K562 (cell line): ENCODE data around the gene CCDC93. TPM values are rescaled to one million over a fixed set of nuclear protein-coding genes. Genes with fewer than 3 reads are reported as not detected.

Experiments
- ATAC-seq: fragments of 200-7000 bp; cut with Tn5 transposase; 3 replicates; pipeline ENCODE4 v1.9.1; 2020; ENCODE audit warnings: moderate library complexity
- BruUV-seq: library from RNA; stranded (reverse); fragments of 400-500 nt; replicated peaks from 2 replicates; lab custom pipeline; 2021; lab: Mats Ljungman, UMichigan
- CTCF ChIA-PET: fragments of 300-600 bp; formaldehyde crosslinking; extraction: SDS; loops from one replicate; lab custom pipeline; 2021; ENCODE audit warnings: low intra/inter-chr PET ratio; lab: Yijun Ruan, JAX
- POLR2A ChIA-PET: fragments of 300-600, 350-650 bp; sonication (Branson Sonifier 250); formaldehyde crosslinking; extraction: SDS; loops from one replicate; lab custom pipeline; 2021; ENCODE audit warnings: antibody characterized with exemption, inconsistent platforms; lab: Yijun Ruan, JAX
- DNase-seq, 4 experiments: peaks; one replicate each; pipeline versions ENCODE4 v3.0.0 to v3.0.0-alpha.2; 2011 to 2018; ENCODE audit warnings: low spot score in 3 of 4, mixed read lengths in 3 of 4; ENCODE audit errors: extremely low read depth in 1 of 4
- FAIRE-seq: peaks from 2 replicates; lab custom pipeline; 2011; peaks lifted over from hg19 to GRCh38; lab: Jason Lieb, UNC
- H2AFZ ChIP-seq: 2 replicates; pipeline ENCODE4 v1.6.0; 2011; ENCODE audit warnings: low read depth, low read length, control low read depth, inconsistent platforms
- H3K27ac ChIP-seq: fragments of 200-600 bp; 3 replicates; pipeline ENCODE4 v1.8.0; 2011; ENCODE audit warnings: low read depth, mild to moderate bottlenecking, control low read depth, inconsistent platforms, low read length, moderate library complexity, mixed read lengths; ENCODE audit errors: extremely low read depth
- H3K27me3 ChIP-seq, 2 experiments: fragments of 300-600 bp in 1 of 2; 2 replicates in 1 of 2; 3 replicates in 1 of 2; pipeline versions ENCODE4 v1.6.0 to v1.8.0; 2011; ENCODE audit warnings: inconsistent platforms in 2 of 2, low read length in 2 of 2, mild to moderate bottlenecking in 1 of 2, mixed read lengths in 1 of 2, moderate library complexity in 1 of 2; ENCODE audit not compliant: control insufficient read depth in 2 of 2, insufficient read depth in 2 of 2
- H3K36me3 ChIP-seq: fragments of 300-600 bp; 3 replicates; pipeline ENCODE4 v1.8.0; 2011; ENCODE audit warnings: mild to moderate bottlenecking, low read length, inconsistent platforms; ENCODE audit not compliant: control insufficient read depth, insufficient read depth
- H3K4me1 ChIP-seq, 2 experiments: fragments of 200-600 bp in 1 of 2; replicated peaks in 1 of 2; 2 replicates in 1 of 2; 3 replicates in 1 of 2; pipeline versions ENCODE4 v1.5.1 to v1.8.0; 2011; ENCODE audit warnings: inconsistent platforms in 2 of 2, low read length in 2 of 2, mild to moderate bottlenecking in 1 of 2, mixed read lengths in 1 of 2, moderate library complexity in 1 of 2; ENCODE audit not compliant: control insufficient read depth in 2 of 2, insufficient read depth in 2 of 2
- H3K4me2 ChIP-seq: 2 replicates; pipeline ENCODE4 v1.6.1; 2011; ENCODE audit warnings: low read length, control low read depth, inconsistent platforms, mixed read lengths; ENCODE audit not compliant: insufficient read depth
- H3K4me3 ChIP-seq: fragments of 200-600 bp; sonication (generic), shearing (Covaris generic); 2 replicates; pipeline ENCODE4 v1.5.1; 2016; ENCODE audit warnings: control low read depth, inconsistent platforms
- H3K79me2 ChIP-seq: fragments of 200-600 bp; 3 replicates; pipeline ENCODE4 v1.8.0; 2011; ENCODE audit warnings: low read length, inconsistent platforms; ENCODE audit not compliant: control insufficient read depth, insufficient read depth
- H3K9ac ChIP-seq, 2 experiments: 2 replicates each; pipeline versions ENCODE4 v1.6.0 to v1.6.1; 2011; ENCODE audit warnings: low read depth in 2 of 2, low read length in 2 of 2, control low read depth in 1 of 2, inconsistent platforms in 1 of 2, mild to moderate bottlenecking in 1 of 2, mixed read lengths in 1 of 2; ENCODE audit not compliant: insufficient read depth in 1 of 2
- H3K9me1 ChIP-seq: one replicate; pipeline ENCODE4 v1.6.0; 2011; ENCODE audit warnings: inconsistent platforms, mild to moderate bottlenecking, low read length, moderate library complexity; ENCODE audit not compliant: control insufficient read depth, insufficient read depth
- H3K9me3 ChIP-seq: replicated peaks from 2 replicates; pipeline ENCODE4 v1.5.1; 2011; ENCODE audit warnings: low read depth, low read length, inconsistent platforms; ENCODE audit not compliant: control insufficient read depth, insufficient read depth
- H4K20me1 ChIP-seq: replicated peaks from 2 replicates; pipeline ENCODE4 v1.6.1; 2011; ENCODE audit warnings: low read length, inconsistent platforms, mixed read lengths; ENCODE audit not compliant: control insufficient read depth, insufficient read depth
- BRF1 ChIP-seq: IDR thresholded peaks from 3 replicates; pipeline ENCODE4 v1.6.1; 2011; ENCODE audit warnings: borderline replicate concordance, mild to moderate bottlenecking; ENCODE audit not compliant: insufficient read length; ENCODE audit errors: extremely low read depth
- DNMT1 ChIP-seq: fragments of 450-650 bp; IDR thresholded peaks from 2 replicates; pipeline ENCODE4 v1.6.1; 2016; ENCODE audit warnings: antibody characterized with exemption, mild to moderate bottlenecking
- GTF2E2 ChIP-seq: fragments of 200-800 bp; sonication (Bioruptor generic); IDR thresholded peaks from 2 replicates; pipeline ENCODE4 v1.6.1; 2016; ENCODE audit warnings: missing genetic modification characterization, missing compliant biosample characterization
- HSF4 ChIP-seq: fragments of 250-450 bp; sonication (Bioruptor Pico); IDR thresholded peaks from 2 replicates; pipeline ENCODE4 v2.1.2; 2022; ENCODE audit warnings: mild to moderate bottlenecking, moderate library complexity, borderline replicate concordance
- NFYB ChIP-seq: IDR thresholded peaks from 2 replicates; pipeline ENCODE4 v1.6.1; 2011; ENCODE audit warnings: mild to moderate bottlenecking, moderate library complexity; ENCODE audit not compliant: insufficient read length; ENCODE audit errors: extremely low read depth
- PHF8 ChIP-seq: fragments of 200-600 bp; sonication (generic); IDR thresholded peaks from 2 replicates; pipeline ENCODE4 v1.6.1; 2012; ENCODE audit warnings: mixed run types, mild to moderate bottlenecking, inconsistent platforms, low read length, moderate library complexity, borderline replicate concordance
- POLR2H ChIP-seq: IDR thresholded peaks from 2 replicates; pipeline ENCODE4 v1.6.1; 2016; ENCODE audit warnings: missing genetic modification characterization, low read depth, mild to moderate bottlenecking, control low read depth, missing compliant biosample characterization, moderate library complexity
- SMARCB1 ChIP-seq: IDR thresholded peaks from 2 replicates; pipeline ENCODE4 v1.6.1; 2011; ENCODE audit warnings: improper control_type of control experiment, low read depth; ENCODE audit not compliant: insufficient read length
- TCF7L2 ChIP-seq: fragments of 150-350 bp; IDR thresholded peaks from 2 replicates; pipeline ENCODE4 v1.6.1; 2016; ENCODE audit warnings: low read depth, mild to moderate bottlenecking, low read length, moderate library complexity
- TGIF2 ChIP-seq: sonication (generic); formaldehyde crosslinking; IDR thresholded peaks from 2 replicates; pipeline ENCODE4 v1.8.1; 2022; ENCODE audit warnings: mild to moderate bottlenecking, missing genetic modification reagents, moderate library complexity
- TOE1 ChIP-seq, 2 experiments: fragments of 450-650 bp in 1 of 2; sonication (generic) in 1 of 2; formaldehyde crosslinking in 1 of 2; IDR thresholded peaks; 2 replicates each; pipeline versions ENCODE4 v1.7.1 to v1.8.0; 2016 to 2022; ENCODE audit warnings: borderline replicate concordance in 2 of 2, mild to moderate bottlenecking in 2 of 2, antibody characterized with exemption in 1 of 2, inconsistent platforms in 1 of 2, low read depth in 1 of 2, missing genetic modification reagents in 1 of 2, moderate library complexity in 1 of 2
- ZBTB40 ChIP-seq, 2 experiments: fragments of 450-650 bp in 1 of 2; sonication (generic) in 1 of 2; formaldehyde crosslinking in 1 of 2; IDR thresholded peaks; 2 replicates each; pipeline versions ENCODE4 v1.7.1 to v1.9.0; 2016 to 2022; ENCODE audit warnings: inconsistent platforms in 1 of 2, mild to moderate bottlenecking in 1 of 2, missing genetic modification reagents in 1 of 2
- WGBS: fragments of 100-300 bp; shearing (Covaris generic); methylation state at CpG from one replicate; pipeline ENCODE4 v1.1.6; 2016; ENCODE audit warnings: low coverage, mixed read lengths; ENCODE audit not compliant: insufficient coverage; ENCODE audit errors: missing lambda C conversion rate; 5-methylcytosine and 5-hydroxymethylcytosine counted together
- in situ Hi-C: fragments of 300-500 bp; cut with MboI; formaldehyde crosslinking; loops from 4 replicates; pipeline ENCODE4 v1.15.0; 2018; ENCODE audit warnings: inconsistent platforms, mixed read lengths
- intact Hi-C: fragments of 100-400 bp; cut with micrococcal nuclease; formaldehyde crosslinking; loops from 2 replicates; pipeline ENCODE4 v1.14.2; 2022
- polyA plus RNA-seq, 8 experiments: library from polyadenylated mRNA; depleted of rRNA in 4 of 8; stranded (reverse) in 5 of 8; unstranded in 3 of 8; fragments of >200 nt; fragmentation: Nextera tagmentation in 2 of 8; fragmentation: Illumina TruSeq in 1 of 8; extraction: Ambion mirVana in 2 of 8; extraction: Trizol in 1 of 8; gene quantifications; 2 replicates each; pipeline versions ENCODE4 v1.2.1 to v1.2.3, GENCODE V29; 2011 to 2014; ENCODE audit warnings: inconsistent platforms in 1 of 8, missing spikeins in 1 of 8
- total RNA-seq, 7 experiments: library from RNA; depleted of rRNA in 6 of 7; stranded (reverse); fragments of >200 nt in 6 of 7; fragmentation: Illumina TruSeq in 2 of 7; extraction: Trizol in 2 of 7; gene quantifications; 2 replicates each; pipeline versions ENCODE4 v1.2.1 to v1.2.3, GENCODE V29; 2011 to 2021; ENCODE audit warnings: low replicate concordance in 1 of 7

The CCDC93 gene
- total and polyA plus RNA-seq, 9 of the 15 experiments (the other 6 are each of a cell fraction or from before 2014, with no cell fraction given) = 3.3 to 19.3 (median 12.4) TPM

- WGBS = 91% methylated on average over 4 of the region's 5 CpGs
- H3K9ac ChIP-seq = no peak overlapping the region
- intact Hi-C loops = no loop called here
Observed at GRCh38 chr2:117935456-117935855, 78.4 kb downstream of the CCDC93 start.

GRCh38 chr2:117933884-117934354 is 80.0 kb downstream of the CCDC93 start:
- Histone ChIP-seq H3K27me3 (no peaks in the 10 kb centered on the region), H3K27ac (no peak overlapping the region), H3K79me2 (no peaks in the 10 kb centered on the region), H2AFZ (no peak overlapping the region), H3K9me1 (no peaks in the 10 kb centered on the region), H3K9ac (no peak overlapping the region), H3K9me3 (no peaks in the 10 kb centered on the region), H3K4me1 (no peaks in the 10 kb centered on the region), H3K4me3 (no peak overlapping the region), H3K36me3 (peaks cover 94% of the 10 kb centered on the region; the same call in 2 of the 3 replicates), H4K20me1 (no peaks in the 10 kb centered on the region), H3K4me2 (no peak overlapping the region)
- BruUV-seq = no TSS peak
- 72% methylated on average over 5 of the region's 5 CpGs for WGBS
- ChIA-PET POLR2A (no interaction called here), CTCF (no interaction called here)
- DNase-seq (no peak), FAIRE-seq (no peak), ATAC-seq (no peak)
- intact Hi-C loops (no loop called here), in situ Hi-C loops (no loop called here)
- TF ChIP-seq TCF7L2 = no peak
- TF ChIP-seq BRF1 = no peak
- no peak for TF ChIP-seq ZBTB40 (IDR thresholded peaks at IDR 0.05)
- no peak for TF ChIP-seq ZBTB40 (CRISPR knock-in tag; IDR thresholded peaks at IDR 0.05)

More at GRCh38 chr2:117935456-117935855, 78.4 kb downstream of the CCDC93 start:
- Histone ChIP-seq H3K9me1 (no peaks in the 10 kb centered on the region), H3K27ac (no peak overlapping the region), H4K20me1 (no peaks in the 10 kb centered on the region), H3K27me3 (no peaks in the 10 kb centered on the region), H3K9me3 (no peaks in the 10 kb centered on the region), H3K79me2 (no peaks in the 10 kb centered on the region), H3K4me1 (no peaks in the 10 kb centered on the region), H3K4me2 (no peak overlapping the region), H2AFZ (no peak overlapping the region), H3K36me3 (peaks cover 95% of the 10 kb centered on the region; the same call in 2 of the 3 replicates), H3K4me3 (no peak overlapping the region)
- DNase-seq (no peak), FAIRE-seq (no peak), ATAC-seq (no peak)
- TF ChIP-seq HSF4 (CRISPR knock-in tag) = no peak
- no peak for TF ChIP-seq SMARCB1
- no peak for TF ChIP-seq TGIF2
- TF ChIP-seq PHF8 = no peak
- TF ChIP-seq GTF2E2 (tag) = no peak
- TF ChIP-seq TOE1 (IDR thresholded peaks at IDR 0.05; ENCODE audit: borderline replicate concordance) = no peak
- no peak for TF ChIP-seq TOE1 (CRISPR knock-in tag; IDR thresholded peaks at IDR 0.05; ENCODE audit: borderline replicate concordance, low read depth)
- no peak for TF ChIP-seq POLR2H (tag)
- no peak for TF ChIP-seq DNMT1
- no peak for TF ChIP-seq NFYB
- POLR2A ChIA-PET = no interaction called here
- CTCF ChIA-PET = no interaction called here
- no TSS peak for BruUV-seq
- in situ Hi-C loops = no loop called here
